GM19193 (cell line): ENCODE data around the gene FMNL2.

Experiments used
- POLR2A ChIP-seq: IDR thresholded peaks from 4 replicates; pipeline ENCODE4 v1.6.1; 2011; ENCODE audit not compliant: insufficient read depth, insufficient read length; ENCODE audit errors: extremely low read depth

Gene FMNL2

GRCh38 chr2:152571048-152571766, 236.2 kb downstream of the FMNL2 start:
- TF ChIP-seq POLR2A: no peak

- no peak for TF ChIP-seq POLR2A
These were observed 237.1 kb downstream of the FMNL2 start for GRCh38 chr2:152572031-152572430.

- no peak for TF ChIP-seq POLR2A
These were observed 238.2 kb downstream of the FMNL2 start for GRCh38 chr2:152573168-152573567.

- TF ChIP-seq POLR2A: no peak
These were observed 242.6 kb downstream of the FMNL2 start for GRCh38 chr2:152577579-152577978.

GRCh38 chr2:152578573-152578972, 243.6 kb downstream of the FMNL2 start:
- TF ChIP-seq POLR2A: no peak

- no peak for TF ChIP-seq POLR2A
These were observed 245.7 kb downstream of the FMNL2 start for GRCh38 chr2:152580714-152581113.

- no peak for TF ChIP-seq POLR2A
These were observed 246.4 kb downstream of the FMNL2 start for GRCh38 chr2:152581360-152581759.

GRCh38 chr2:152582081-152582480, 247.1 kb downstream of the FMNL2 start:
- TF ChIP-seq POLR2A: no peak

GRCh38 chr2:152583512-152584229, 248.7 kb downstream of the FMNL2 start:
- no peak for TF ChIP-seq POLR2A

GRCh38 chr2:152584301-152584700, 249.3 kb downstream of the FMNL2 start:
- no peak for TF ChIP-seq POLR2A

GRCh38 chr2:152585830-152586484, 251.0 kb downstream of the FMNL2 start:
- no peak for TF ChIP-seq POLR2A

GRCh38 chr2:152587187-152587947, 252.4 kb downstream of the FMNL2 start:
- no peak for TF ChIP-seq POLR2A

GRCh38 chr2:152588998-152589397, 254.0 kb downstream of the FMNL2 start:
- TF ChIP-seq POLR2A: no peak

GRCh38 chr2:152594022-152594766, 259.2 kb downstream of the FMNL2 start:
- TF ChIP-seq POLR2A: no peak
